ENCODE results near the gene SPIRE1.

The SPIRE1 gene

GRCh38 chr18:12442946-12443345 is 215.0 kb downstream of the SPIRE1 start:
- Histone ChIP-seq H2AFZ (ENCODE audit: low read length) (no peak overlapping the region), H3K36me3 (ENCODE audit: insufficient read depth, low read length) (peaks cover 4% of the 10 kb centered on the region; the same call in 1 of the 2 replicates), H3K9me2 (ENCODE audit: low read depth, low read length) (no peaks in the 10 kb centered on the region), H4K20me1 (ENCODE audit: insufficient read depth, low read length) (no peaks in the 10 kb centered on the region), H3K79me2 (ENCODE audit: insufficient read depth, low read length) (no peaks in the 10 kb centered on the region), H3K27ac (ENCODE audit: low read depth, low read length, poor library complexity, severe bottlenecking) (no peak overlapping the region), H3K27me3 (ENCODE audit: insufficient read depth, low read length) (no peaks in the 10 kb centered on the region), H3F3A (ENCODE audit: insufficient read depth, low read length) (no peaks in the 10 kb centered on the region), H3K9me3 (ENCODE audit: low read length) (0 out of 2 replicates have a peak, but pooled peaks cover 3% of the 10 kb centered on the region), H3K4me3 (ENCODE audit: low read depth, low read length, poor library complexity, severe bottlenecking) (no peak overlapping the region), H3K4me1 (ENCODE audit: insufficient read depth, low read length, severe bottlenecking) (no peaks in the 10 kb centered on the region), H3K9ac (ENCODE audit: low read length) (no peak overlapping the region), H3K4me2 (ENCODE audit: low read length) (no peak overlapping the region)
- no peak for TF ChIP-seq EZH2 (IDR thresholded peaks at IDR 0.05; ENCODE audit: borderline replicate concordance, low read length)
- TF ChIP-seq CTCF (IDR thresholded peaks at IDR 0.05; ENCODE audit: low read length), result no peak

- Histone ChIP-seq H3K27ac (ENCODE audit: low read depth, low read length, poor library complexity, severe bottlenecking) (no peak overlapping the region), H3K4me1 (ENCODE audit: insufficient read depth, low read length, severe bottlenecking) (no peaks in the 10 kb centered on the region), H4K20me1 (ENCODE audit: insufficient read depth, low read length) (no peaks in the 10 kb centered on the region), H3K27me3 (ENCODE audit: insufficient read depth, low read length) (no peaks in the 10 kb centered on the region), H2AFZ (ENCODE audit: low read length) (no peak overlapping the region), H3F3A (ENCODE audit: insufficient read depth, low read length) (no peaks in the 10 kb centered on the region), H3K4me2 (ENCODE audit: low read length) (no peak overlapping the region), H3K36me3 (ENCODE audit: insufficient read depth, low read length) (peaks cover 8% of the 10 kb centered on the region; the same call in 1 of the 2 replicates), H3K9me3 (ENCODE audit: low read length) (0 out of 2 replicates have a peak, but pooled peaks cover 3% of the 10 kb centered on the region), H3K9ac (ENCODE audit: low read length) (no peak overlapping the region), H3K79me2 (ENCODE audit: insufficient read depth, low read length) (no peaks in the 10 kb centered on the region), H3K9me2 (ENCODE audit: low read depth, low read length) (no peaks in the 10 kb centered on the region), H3K4me3 (ENCODE audit: low read depth, low read length, poor library complexity, severe bottlenecking) (no peak overlapping the region)
- TF ChIP-seq CTCF (IDR thresholded peaks at IDR 0.05; ENCODE audit: low read length) (no peak), EZH2 (IDR thresholded peaks at IDR 0.05; ENCODE audit: borderline replicate concordance, low read length) (no peak)
Observed at GRCh38 chr18:12441475-12442034, 216.4 kb downstream of the SPIRE1 start.

GRCh38 chr18:12438257-12438656 is 219.7 kb downstream of the SPIRE1 start:
- Histone ChIP-seq H4K20me1 (ENCODE audit: insufficient read depth, low read length) (no peaks in the 10 kb centered on the region), H3K27me3 (ENCODE audit: insufficient read depth, low read length) (no peaks in the 10 kb centered on the region), H3K36me3 (ENCODE audit: insufficient read depth, low read length) (peaks cover 33% of the 10 kb centered on the region), H3K9me3 (ENCODE audit: low read length) (no peaks in the 10 kb centered on the region), H3K79me2 (ENCODE audit: insufficient read depth, low read length) (no peaks in the 10 kb centered on the region), H3K4me1 (ENCODE audit: insufficient read depth, low read length, severe bottlenecking) (no peaks in the 10 kb centered on the region), H3F3A (ENCODE audit: insufficient read depth, low read length) (no peaks in the 10 kb centered on the region), H3K27ac (ENCODE audit: low read depth, low read length, poor library complexity, severe bottlenecking) (no peak overlapping the region), H3K4me3 (ENCODE audit: low read depth, low read length, poor library complexity, severe bottlenecking) (no peak overlapping the region), H3K9ac (ENCODE audit: low read length) (no peak overlapping the region), H3K4me2 (ENCODE audit: low read length) (no peak overlapping the region), H2AFZ (ENCODE audit: low read length) (no peak overlapping the region), H3K9me2 (ENCODE audit: low read depth, low read length) (no peaks in the 10 kb centered on the region)
- no peak for TF ChIP-seq CTCF (IDR thresholded peaks at IDR 0.05; ENCODE audit: low read length)
- no peak for TF ChIP-seq EZH2 (IDR thresholded peaks at IDR 0.05; ENCODE audit: borderline replicate concordance, low read length)
